ENCODE measurements around the gene TBATA. TPM values are rescaled to one million over a fixed set of nuclear protein-coding genes. Genes with fewer than 3 reads are reported as not detected.

Gene TBATA
- total RNA-seq, 1 donor from 2014 or later = not detected

GRCh38 chr10:70753841-70754621, 31.1 kb downstream of the TBATA start:
- peaks cover 2% of the 10 kb centered on the region for H3K27me3 Mint-ChIP-seq (ENCODE audit: unreplicated experiment)
- H3K4me1 Mint-ChIP-seq (ENCODE audit: low read depth, unreplicated experiment) = peaks cover 15% of the 10 kb centered on the region
- no peak for DNase-seq
- TF ChIP-seq CTCF (IDR thresholded peaks at IDR 0.05; ENCODE audit: partially characterized antibody, unreplicated experiment) = no peak
- H3K27ac Mint-ChIP-seq (ENCODE audit: unreplicated experiment) = peak overlapping the region; percentile 31
- H3K36me3 Mint-ChIP-seq (ENCODE audit: unreplicated experiment) = peaks cover 7% of the 10 kb centered on the region
- peaks cover 10% of the 10 kb centered on the region for H3K9me3 Mint-ChIP-seq (ENCODE audit: unreplicated experiment)
- no peak overlapping the region for H3K4me3 Mint-ChIP-seq (ENCODE audit: unreplicated experiment)

GRCh38 chr10:70753026-70753663, 32.0 kb downstream of the TBATA start:
- Mint-ChIP-seq H3K36me3 (ENCODE audit: unreplicated experiment) (peaks cover 7% of the 10 kb centered on the region), H3K4me1 (ENCODE audit: low read depth, unreplicated experiment) (peaks cover 11% of the 10 kb centered on the region), H3K27me3 (ENCODE audit: unreplicated experiment) (peaks cover 2% of the 10 kb centered on the region), H3K27ac (ENCODE audit: unreplicated experiment) (peak overlapping the region; percentile 55), H3K9me3 (ENCODE audit: unreplicated experiment) (peaks cover 12% of the 10 kb centered on the region), H3K4me3 (ENCODE audit: unreplicated experiment) (no peak overlapping the region)
- TF ChIP-seq CTCF (IDR thresholded peaks at IDR 0.05; ENCODE audit: partially characterized antibody, unreplicated experiment) = no peak
- DNase-seq = no peak

- peaks cover 2% of the 10 kb centered on the region for H3K27me3 Mint-ChIP-seq (ENCODE audit: unreplicated experiment)
- no peak overlapping the region for H3K4me3 Mint-ChIP-seq (ENCODE audit: unreplicated experiment)
- peaks cover 11% of the 10 kb centered on the region for H3K4me1 Mint-ChIP-seq (ENCODE audit: low read depth, unreplicated experiment)
- peaks cover 7% of the 10 kb centered on the region for H3K36me3 Mint-ChIP-seq (ENCODE audit: unreplicated experiment)
- peaks cover 12% of the 10 kb centered on the region for H3K9me3 Mint-ChIP-seq (ENCODE audit: unreplicated experiment)
- no peak overlapping the region for H3K27ac Mint-ChIP-seq (ENCODE audit: unreplicated experiment)
- no peak for TF ChIP-seq CTCF (IDR thresholded peaks at IDR 0.05; ENCODE audit: partially characterized antibody, unreplicated experiment)
- no peak for DNase-seq
Measured at GRCh38 chr10:70752571-70752970, 32.6 kb downstream of the TBATA start.

GRCh38 chr10:70751991-70752390, 33.2 kb downstream of the TBATA start:
- no peak overlapping the region for H3K4me3 Mint-ChIP-seq (ENCODE audit: unreplicated experiment)
- peaks cover 7% of the 10 kb centered on the region for H3K36me3 Mint-ChIP-seq (ENCODE audit: unreplicated experiment)
- no peak overlapping the region for H3K27ac Mint-ChIP-seq (ENCODE audit: unreplicated experiment)
- peaks cover 13% of the 10 kb centered on the region for H3K4me1 Mint-ChIP-seq (ENCODE audit: low read depth, unreplicated experiment)
- no peak for TF ChIP-seq CTCF (IDR thresholded peaks at IDR 0.05; ENCODE audit: partially characterized antibody, unreplicated experiment)
- H3K9me3 Mint-ChIP-seq (ENCODE audit: unreplicated experiment) = peaks cover 12% of the 10 kb centered on the region
- peaks cover 2% of the 10 kb centered on the region for H3K27me3 Mint-ChIP-seq (ENCODE audit: unreplicated experiment)
- no peak for DNase-seq

GRCh38 chr10:70751356-70751755, 33.8 kb downstream of the TBATA start:
- peaks cover 13% of the 10 kb centered on the region for H3K9me3 Mint-ChIP-seq (ENCODE audit: unreplicated experiment)
- peaks cover 2% of the 10 kb centered on the region for H3K27me3 Mint-ChIP-seq (ENCODE audit: unreplicated experiment)
- H3K27ac Mint-ChIP-seq (ENCODE audit: unreplicated experiment) = no peak overlapping the region
- peaks cover 14% of the 10 kb centered on the region for H3K4me1 Mint-ChIP-seq (ENCODE audit: low read depth, unreplicated experiment)
- peaks cover 7% of the 10 kb centered on the region for H3K36me3 Mint-ChIP-seq (ENCODE audit: unreplicated experiment)
- H3K4me3 Mint-ChIP-seq (ENCODE audit: unreplicated experiment) = no peak overlapping the region
- TF ChIP-seq CTCF (IDR thresholded peaks at IDR 0.05; ENCODE audit: partially characterized antibody, unreplicated experiment) = no peak
- DNase-seq = no peak
